ENCODE results near the gene GSG1. TPM values are rescaled to one million over a fixed set of nuclear protein-coding genes. Genes with fewer than 3 reads are reported as not detected.
"Not testable (repeated sequence)": the region's sequence is repeated elsewhere in the genome, so short reads cannot be mapped to it uniquely, and the experiment has no call there.

Gene GSG1
- total and polyA plus RNA-seq, 4 donors = not detected

DNA sequence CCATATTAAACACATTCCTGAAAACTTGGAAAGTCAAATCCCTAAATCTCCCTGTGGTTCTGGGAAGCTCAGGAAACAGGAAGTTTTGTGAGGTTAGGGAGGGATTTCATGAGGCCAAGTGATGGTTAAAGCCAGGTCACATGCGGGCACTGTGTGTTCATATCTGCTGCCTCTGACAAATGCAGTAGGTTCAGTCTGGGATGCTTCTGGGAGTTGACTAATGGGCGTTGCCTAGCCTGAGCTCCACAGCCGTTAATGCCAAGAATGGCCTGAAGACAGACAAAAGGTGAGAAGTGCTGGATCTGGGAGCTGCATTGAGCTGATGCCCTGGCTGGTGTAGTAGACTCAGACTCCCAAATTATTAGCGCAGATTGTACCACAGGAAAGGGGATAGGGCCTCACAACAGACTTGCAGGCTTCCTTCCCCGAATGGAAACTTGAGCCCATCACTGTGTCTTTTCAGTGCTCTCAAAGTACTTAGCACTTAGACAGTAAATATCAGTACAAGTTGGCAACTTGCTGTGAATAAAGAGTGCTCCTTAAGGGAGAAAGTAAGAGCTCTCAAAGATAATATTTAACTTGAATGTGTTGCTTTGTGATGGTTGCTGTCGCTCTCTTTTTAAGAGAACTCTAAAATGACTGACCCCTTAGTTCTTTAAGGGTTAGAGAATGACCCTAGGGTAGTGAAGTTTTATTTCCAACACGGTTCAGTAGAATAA lies 17.3 kb downstream of the GSG1 start:
- H3K9me3 ChIP-seq (ENCODE audit: control insufficient read depth in 4 of 4, insufficient read depth in 3 of 4, low read length in 3 of 4) = no peaks in the 10 kb centered on the region
- peaks cover 0 to 20% (median 0%) of the 10 kb centered on the region in 3 donors for H3K27me3 ChIP-seq (ENCODE audit: control insufficient read depth in 3 of 3, insufficient read depth in 3 of 3, low read length in 2 of 3)
- H3K4me1 ChIP-seq (ENCODE audit: control insufficient read depth in 5 of 5, insufficient read depth in 5 of 5, low read length in 5 of 5) = peaks cover 0 to 2% (median 0%) of the 10 kb centered on the region in 5 donors
- H3K27ac ChIP-seq (ENCODE audit: low read depth in 1 of 2, low read length in 1 of 2) = no peak overlapping the region
- DNase-seq = peak in 1 of 3 donors; percentile 20
- no peak overlapping the region for H3K4me3 ChIP-seq
- peak; percentile 30 for ATAC-seq (ENCODE audit: insufficient read depth, low FRiP score)
- 64 to 76% methylated on average over 7 of the region's 7 CpGs for WGBS, 2 donors
- H3K36me3 ChIP-seq (ENCODE audit: control insufficient read depth in 4 of 4, insufficient read depth in 4 of 4, low read length in 4 of 4) = no peaks in the 10 kb centered on the region
- TF ChIP-seq, protein P1, sequence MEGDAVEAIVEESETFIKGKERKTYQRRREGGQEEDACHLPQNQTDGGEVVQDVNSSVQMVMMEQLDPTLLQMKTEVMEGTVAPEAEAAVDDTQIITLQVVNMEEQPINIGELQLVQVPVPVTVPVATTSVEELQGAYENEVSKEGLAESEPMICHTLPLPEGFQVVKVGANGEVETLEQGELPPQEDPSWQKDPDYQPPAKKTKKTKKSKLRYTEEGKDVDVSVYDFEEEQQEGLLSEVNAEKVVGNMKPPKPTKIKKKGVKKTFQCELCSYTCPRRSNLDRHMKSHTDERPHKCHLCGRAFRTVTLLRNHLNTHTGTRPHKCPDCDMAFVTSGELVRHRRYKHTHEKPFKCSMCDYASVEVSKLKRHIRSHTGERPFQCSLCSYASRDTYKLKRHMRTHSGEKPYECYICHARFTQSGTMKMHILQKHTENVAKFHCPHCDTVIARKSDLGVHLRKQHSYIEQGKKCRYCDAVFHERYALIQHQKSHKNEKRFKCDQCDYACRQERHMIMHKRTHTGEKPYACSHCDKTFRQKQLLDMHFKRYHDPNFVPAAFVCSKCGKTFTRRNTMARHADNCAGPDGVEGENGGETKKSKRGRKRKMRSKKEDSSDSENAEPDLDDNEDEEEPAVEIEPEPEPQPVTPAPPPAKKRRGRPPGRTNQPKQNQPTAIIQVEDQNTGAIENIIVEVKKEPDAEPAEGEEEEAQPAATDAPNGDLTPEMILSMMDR (IDR thresholded peaks at IDR 0.05; ENCODE audit: control extremely low read depth, extremely low read depth) = no peak
- H3K9ac ChIP-seq (ENCODE audit: insufficient read depth in 1 of 2, low read length in 2 of 2) = no peak overlapping the region

- no peak overlapping the region for H3K9ac ChIP-seq (ENCODE audit: insufficient read depth in 1 of 2, low read length in 2 of 2)
- WGBS, 2 donors = 95 to 96% methylated on average over 11 of the region's 11 CpGs
- ATAC-seq (ENCODE audit: insufficient read depth, low FRiP score) = no peak
Observed at GRCh38 chr12:13084898-13085640, 18.4 kb downstream of the GSG1 start.

DNA sequence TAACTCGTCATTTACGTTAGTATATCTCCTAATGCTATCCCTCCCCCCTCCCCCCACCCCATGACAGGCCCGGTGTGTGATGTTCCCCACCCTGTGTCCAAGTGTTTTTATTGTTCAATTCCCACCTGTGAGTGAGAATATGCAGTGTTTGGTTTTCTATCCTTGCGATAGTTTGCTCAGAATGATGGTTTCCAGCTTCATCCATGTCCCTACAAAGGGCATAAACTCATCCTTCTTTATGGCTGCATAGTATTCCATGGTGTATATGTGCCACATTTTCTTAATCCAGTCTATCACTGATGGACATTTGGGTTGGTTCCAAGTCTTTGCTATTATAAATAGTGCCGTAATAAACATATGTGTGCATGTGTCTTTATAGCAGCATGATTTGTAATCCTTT lies 19.8 kb downstream of the GSG1 start:
- not testable (repeated sequence) for ATAC-seq (ENCODE audit: insufficient read depth, low FRiP score); H3K4me3 ChIP-seq; H3K4me1 ChIP-seq (ENCODE audit: control insufficient read depth in 5 of 5, insufficient read depth in 5 of 5, low read length in 5 of 5); H3K36me3 ChIP-seq (ENCODE audit: control insufficient read depth in 4 of 4, insufficient read depth in 4 of 4, low read length in 4 of 4); H3K9me3 ChIP-seq (ENCODE audit: control insufficient read depth in 4 of 4, insufficient read depth in 3 of 4, low read length in 3 of 4); DNase-seq; H3K9ac ChIP-seq (ENCODE audit: insufficient read depth in 1 of 2, low read length in 2 of 2); H3K27ac ChIP-seq (ENCODE audit: low read depth in 1 of 2, low read length in 1 of 2)
- H3K27me3 ChIP-seq (ENCODE audit: control insufficient read depth in 3 of 3, insufficient read depth in 3 of 3, low read length in 2 of 3) = peaks cover 0 to 11% (median 0%) of the 10 kb centered on the region in 3 donors
- 94 to 97% methylated on average over 5 of the region's 5 CpGs for WGBS, 2 donors

More at GRCh38 chr12:13084898-13085640, 18.4 kb downstream of the GSG1 start:
- Histone ChIP-seq H3K4me3 (no peak overlapping the region), H3K36me3 (ENCODE audit: control insufficient read depth in 4 of 4, insufficient read depth in 4 of 4, low read length in 4 of 4) (peaks cover 0 to 6% (median under 1%) of the 10 kb centered on the region in 4 donors), H3K27ac (ENCODE audit: low read depth in 1 of 2, low read length in 1 of 2) (no peak overlapping the region), H3K4me1 (ENCODE audit: control insufficient read depth in 5 of 5, insufficient read depth in 5 of 5, low read length in 5 of 5) (peaks cover 0 to 2% (median 0%) of the 10 kb centered on the region in 5 donors), H3K9me3 (ENCODE audit: control insufficient read depth in 4 of 4, insufficient read depth in 3 of 4, low read length in 3 of 4) (no peaks in the 10 kb centered on the region), H3K27me3 (ENCODE audit: control insufficient read depth in 3 of 3, insufficient read depth in 3 of 3, low read length in 2 of 3) (peaks cover 0 to 20% (median 0%) of the 10 kb centered on the region in 3 donors)
- DNase-seq = no peak
- TF ChIP-seq, protein P1 (IDR thresholded peaks at IDR 0.05; ENCODE audit: control extremely low read depth, extremely low read depth) = no peak

- Histone ChIP-seq H3K9me3 (ENCODE audit: control insufficient read depth in 4 of 4, insufficient read depth in 3 of 4, low read length in 3 of 4) (no peaks in the 10 kb centered on the region), H3K27ac (ENCODE audit: low read depth in 1 of 2, low read length in 1 of 2) (no peak overlapping the region), H3K9ac (ENCODE audit: insufficient read depth in 1 of 2, low read length in 2 of 2) (no peak overlapping the region), H3K4me1 (ENCODE audit: control insufficient read depth in 5 of 5, insufficient read depth in 5 of 5, low read length in 5 of 5) (peaks cover 0 to 2% (median 0%) of the 10 kb centered on the region in 5 donors), H3K27me3 (ENCODE audit: control insufficient read depth in 3 of 3, insufficient read depth in 3 of 3, low read length in 2 of 3) (peaks cover 0 to 5% (median 0%) of the 10 kb centered on the region in 3 donors), H3K4me3 (no peak overlapping the region), H3K36me3 (ENCODE audit: control insufficient read depth in 4 of 4, insufficient read depth in 4 of 4, low read length in 4 of 4) (peaks cover 0 to 7% (median 4%) of the 10 kb centered on the region in 4 donors)
- ATAC-seq (ENCODE audit: insufficient read depth, low FRiP score) = no peak
- TF ChIP-seq, protein P1 (IDR thresholded peaks at IDR 0.05; ENCODE audit: control extremely low read depth, extremely low read depth) = no peak
- no peak for DNase-seq
- WGBS, 2 donors = 69 to 87% methylated on average over 2 of the region's 2 CpGs
Observed at GRCh38 chr12:13082861-13083260, 20.6 kb downstream of the GSG1 start.

Measured in lung (tissue), 12 donors.